Measurements from ENCODE around the gene PITX1. TPM values are rescaled to one million over a fixed set of nuclear protein-coding genes. Genes with fewer than 3 reads are reported as not detected.

The PITX1 gene
- total RNA-seq, 1 experiment from 2014 or later: 41.8 TPM

Other genes starting within 250 kb of the PITX1 start
- 19.2 and 22.0 TPM in 2 replicates for gene C5orf24, start 188.3 kb downstream of the PITX1 start, total RNA-seq (2014; rRNA removed; shearing (Covaris generic))
- 21.5 and 27.5 TPM in 2 replicates for gene TXNDC15, start 159.9 kb downstream of the PITX1 start, total RNA-seq (2014; rRNA removed; shearing (Covaris generic))
- 6.6 and 7.6 TPM in 2 replicates for gene PCBD2, start 129.1 kb downstream of the PITX1 start, total RNA-seq (2014; rRNA removed; shearing (Covaris generic))
- gene CATSPER3, start 66.3 kb downstream of the PITX1 start, total RNA-seq (2014; rRNA removed; shearing (Covaris generic)): not detected in 2 replicates

Data from HT-29 (cell line).